Measurements from ENCODE around the gene BMP5. TPM values are rescaled to one million over a fixed set of nuclear protein-coding genes. Genes with fewer than 3 reads are reported as not detected.

Gene BMP5
- total RNA-seq, 4 donors from 2014 or later: 0.10 TPM; not detected in 3

GRCh38 chr6:55726144-55726543, 149.2 kb downstream of the BMP5 start:
- no peak overlapping the region for H3K4me3 ChIP-seq (ENCODE audit: low read depth, poor library complexity, severe bottlenecking)
- intact Hi-C loops (cut with DNase I; ENCODE audit: low total_unique reads): no loop called here
- 23 to 29% methylated on average over 1 of the region's 1 CpG for WGBS, 2 donors
- TF ChIP-seq POLR2A (IDR thresholded peaks at IDR 0.05) (no peak), CTCF (IDR thresholded peaks at IDR 0.05) (no peak)
- DNase-seq (ENCODE audit: low spot score in 2 of 2): no peak

GRCh38 chr6:55714831-55715230, 160.6 kb downstream of the BMP5 start:
- no peak overlapping the region for H3K4me3 ChIP-seq (ENCODE audit: low read depth, poor library complexity, severe bottlenecking)
- no peak for DNase-seq (ENCODE audit: low spot score in 2 of 2)
- intact Hi-C loops (cut with DNase I; ENCODE audit: low total_unique reads): no loop called here
- WGBS, 2 donors: 70 to 73% methylated on average over 4 of the region's 4 CpGs
- TF ChIP-seq CTCF (IDR thresholded peaks at IDR 0.05) (no peak), POLR2A (IDR thresholded peaks at IDR 0.05) (no peak)

GRCh38 chr6:55713436-55713835, 162.0 kb downstream of the BMP5 start:
- WGBS, 2 donors: 15 to 17% methylated on average over 3 of the region's 3 CpGs
- no peak for TF ChIP-seq POLR2A (IDR thresholded peaks at IDR 0.05)
- TF ChIP-seq CTCF (IDR thresholded peaks at IDR 0.05): no peak
- intact Hi-C loops (cut with DNase I; ENCODE audit: low total_unique reads): no loop called here
- no peak overlapping the region for H3K4me3 ChIP-seq (ENCODE audit: low read depth, poor library complexity, severe bottlenecking)
- no peak for DNase-seq (ENCODE audit: low spot score in 2 of 2)

GRCh38 chr6:55708711-55709110, 166.7 kb downstream of the BMP5 start:
- H3K4me3 ChIP-seq (ENCODE audit: low read depth, poor library complexity, severe bottlenecking): no peak overlapping the region
- intact Hi-C loops (cut with DNase I; ENCODE audit: low total_unique reads): no loop called here
- TF ChIP-seq POLR2A (IDR thresholded peaks at IDR 0.05) (no peak), CTCF (IDR thresholded peaks at IDR 0.05) (no peak)
- 95 to 100% methylated on average over 1 of the region's 1 CpG for WGBS, 2 donors
- DNase-seq (ENCODE audit: low spot score in 2 of 2): no peak

GRCh38 chr6:55705451-55706440, 169.6 kb downstream of the BMP5 start:
- 64 to 70% methylated on average over 2 of the region's 2 CpGs for WGBS, 2 donors
- H3K4me3 ChIP-seq (ENCODE audit: low read depth, poor library complexity, severe bottlenecking): no peak overlapping the region
- no peak for DNase-seq (ENCODE audit: low spot score in 2 of 2)
- no peak for TF ChIP-seq POLR2A (IDR thresholded peaks at IDR 0.05)
- TF ChIP-seq CTCF (IDR thresholded peaks at IDR 0.05): no peak
- intact Hi-C loops (cut with DNase I; ENCODE audit: low total_unique reads): no loop called here
